ENCODE data around the gene BEAN1.

DNA sequence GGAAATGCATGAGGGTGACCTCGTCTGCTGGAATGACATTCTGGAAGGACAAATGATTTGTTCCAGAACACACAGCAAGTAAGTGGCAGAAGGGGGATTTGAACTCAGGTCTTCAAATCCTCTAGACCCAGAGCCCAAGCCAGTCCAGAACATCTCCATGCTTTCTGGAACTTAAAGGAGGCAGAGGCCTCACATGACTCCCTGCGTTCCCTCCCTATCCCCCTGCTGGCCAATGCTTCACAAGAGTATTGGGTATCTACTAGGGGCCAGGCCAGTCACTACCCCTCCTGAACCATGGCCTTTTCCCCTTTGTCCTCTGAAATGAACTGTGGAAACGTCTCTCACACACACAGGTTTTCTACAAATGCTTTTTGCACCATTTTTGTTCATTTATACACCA, 7.6 kb upstream of the BEAN1 start:
- TF ChIP-seq POLR2A (IDR thresholded peaks at IDR 0.05; ENCODE audit: extremely low read depth, insufficient read length) (no peak), MYC (IDR thresholded peaks at IDR 0.05; ENCODE audit: low read depth, low read length) (no peak)
- TF ChIP-seq, protein P1, sequence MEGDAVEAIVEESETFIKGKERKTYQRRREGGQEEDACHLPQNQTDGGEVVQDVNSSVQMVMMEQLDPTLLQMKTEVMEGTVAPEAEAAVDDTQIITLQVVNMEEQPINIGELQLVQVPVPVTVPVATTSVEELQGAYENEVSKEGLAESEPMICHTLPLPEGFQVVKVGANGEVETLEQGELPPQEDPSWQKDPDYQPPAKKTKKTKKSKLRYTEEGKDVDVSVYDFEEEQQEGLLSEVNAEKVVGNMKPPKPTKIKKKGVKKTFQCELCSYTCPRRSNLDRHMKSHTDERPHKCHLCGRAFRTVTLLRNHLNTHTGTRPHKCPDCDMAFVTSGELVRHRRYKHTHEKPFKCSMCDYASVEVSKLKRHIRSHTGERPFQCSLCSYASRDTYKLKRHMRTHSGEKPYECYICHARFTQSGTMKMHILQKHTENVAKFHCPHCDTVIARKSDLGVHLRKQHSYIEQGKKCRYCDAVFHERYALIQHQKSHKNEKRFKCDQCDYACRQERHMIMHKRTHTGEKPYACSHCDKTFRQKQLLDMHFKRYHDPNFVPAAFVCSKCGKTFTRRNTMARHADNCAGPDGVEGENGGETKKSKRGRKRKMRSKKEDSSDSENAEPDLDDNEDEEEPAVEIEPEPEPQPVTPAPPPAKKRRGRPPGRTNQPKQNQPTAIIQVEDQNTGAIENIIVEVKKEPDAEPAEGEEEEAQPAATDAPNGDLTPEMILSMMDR (IDR thresholded peaks at IDR 0.05; ENCODE audit: low read depth, low read length): no peak
- TF ChIP-seq, protein P2, sequence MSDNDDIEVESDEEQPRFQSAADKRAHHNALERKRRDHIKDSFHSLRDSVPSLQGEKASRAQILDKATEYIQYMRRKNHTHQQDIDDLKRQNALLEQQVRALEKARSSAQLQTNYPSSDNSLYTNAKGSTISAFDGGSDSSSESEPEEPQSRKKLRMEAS (IDR thresholded peaks at IDR 0.05; ENCODE audit: low read depth, low read length): no peak

Measured in NB4 (cell line).